ENCODE measurements around the gene PGK2. TPM values are rescaled to one million over a fixed set of nuclear protein-coding genes. Genes with fewer than 3 reads are reported as not detected.

PGK2 gene
- total RNA-seq = not detected
- long read RNA-seq = 0 reads

- WGBS (ENCODE audit: insufficient coverage, low coverage, low lambda C conversion rate, missing lambda C conversion rate) = 88% methylated on average over 8 of the region's 8 CpGs
- Histone ChIP-seq H3K27me3 (no peaks in the 10 kb centered on the region), H3K27ac (no peak within 1 kb of the TSS), H3K36me3 (no peaks in the 10 kb centered on the region), H3K4me3 (no peak within 1 kb of the TSS), H3K9me3 (no peaks in the 10 kb centered on the region), H3K4me1 (peaks cover 0 to 8% (median 0%) of the 10 kb centered on the region in 4 donors)
- DNase-seq (no peak), ATAC-seq (no peak)
- TF ChIP-seq CTCF (IDR thresholded peaks at IDR 0.05) (no peak), POLR2A (IDR thresholded peaks at IDR 0.05) (no peak)
- intact Hi-C loops (cut with DNase I) = no loop called here
These were observed at the start of gene PGK2 for GRCh38 chr6:49787176-49787575. TSS of gene PGK2 (minus strand) at chr6:49787285. CDS start at chr6:49787187, 98 bp downstream.

DNA sequence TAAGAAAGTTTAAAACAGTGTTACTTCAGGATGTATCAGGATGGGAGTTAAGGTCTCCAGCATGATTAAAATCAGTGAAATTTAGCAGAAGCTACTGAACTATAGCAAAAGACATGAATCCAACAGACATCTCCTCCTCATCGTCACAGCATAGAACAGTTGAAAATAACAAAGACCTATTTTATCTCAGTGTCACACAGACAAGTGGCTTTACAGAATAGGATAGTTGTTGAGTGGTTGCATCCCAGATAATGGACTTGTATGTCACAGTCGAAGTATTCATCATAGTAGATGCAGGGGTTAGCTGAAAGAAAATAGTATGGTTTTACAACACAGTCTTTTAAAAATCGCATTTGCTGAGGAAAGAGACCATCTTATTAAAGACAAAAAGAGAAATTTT, 48.1 kb upstream of the PGK2 start:
- H3K27me3 ChIP-seq = no peaks in the 10 kb centered on the region
- H3K4me3 ChIP-seq = no peak overlapping the region
- ATAC-seq = no peak
- intact Hi-C loops (cut with DNase I) = no loop called here
- H3K27ac ChIP-seq = no peak overlapping the region
- no peaks in the 10 kb centered on the region for H3K36me3 ChIP-seq
- no peaks in the 10 kb centered on the region for H3K9me3 ChIP-seq
- TF ChIP-seq CTCF (IDR thresholded peaks at IDR 0.05) (no peak), POLR2A (IDR thresholded peaks at IDR 0.05) (no peak)
- H3K4me1 ChIP-seq = no peaks in the 10 kb centered on the region
- 65% methylated on average over 3 of the region's 3 CpGs for WGBS (ENCODE audit: insufficient coverage, low coverage, low lambda C conversion rate, missing lambda C conversion rate)
- DNase-seq = no peak

- WGBS (ENCODE audit: insufficient coverage, low coverage, low lambda C conversion rate, missing lambda C conversion rate) = 63% methylated on average over 1 of the region's 1 CpG
- H3K27ac ChIP-seq = no peak overlapping the region
- TF ChIP-seq CTCF (IDR thresholded peaks at IDR 0.05) (no peak), POLR2A (IDR thresholded peaks at IDR 0.05) (no peak)
These were observed 46.3 kb upstream of the PGK2 start for GRCh38 chr6:49833386-49833785.

GRCh38 chr6:49826743-49827406, 39.8 kb upstream of the PGK2 start:
- H3K27me3 ChIP-seq = no peaks in the 10 kb centered on the region
- no peaks in the 10 kb centered on the region for H3K4me1 ChIP-seq
- intact Hi-C loops (cut with DNase I) = no loop called here
- 33% methylated on average over 5 of the region's 5 CpGs for whole genome bisulfite sequencing (ENCODE audit: insufficient coverage, low coverage, low lambda C conversion rate, missing lambda C conversion rate)
- no peak overlapping the region for H3K4me3 ChIP-seq
- no peaks in the 10 kb centered on the region for H3K9me3 ChIP-seq
- TF ChIP-seq POLR2A (IDR thresholded peaks at IDR 0.05) = no peak
- TF ChIP-seq CTCF (IDR thresholded peaks at IDR 0.05) = no peak
- no peak for ATAC-seq
- H3K27ac ChIP-seq = no peak overlapping the region
- no peak for DNase-seq
- H3K36me3 ChIP-seq = no peaks in the 10 kb centered on the region

More at GRCh38 chr6:49833386-49833785, 46.3 kb upstream of the PGK2 start:
- Histone ChIP-seq H3K9me3 (no peaks in the 10 kb centered on the region), H3K27me3 (no peaks in the 10 kb centered on the region), H3K4me3 (no peak overlapping the region), H3K4me1 (no peaks in the 10 kb centered on the region), H3K36me3 (no peaks in the 10 kb centered on the region)
- intact Hi-C loops (cut with DNase I) = no loop called here
- ATAC-seq (no peak), DNase-seq (no peak)

Data from right lobe of liver (tissue), 6 donors.